Colon (tissue), 2 donors: ENCODE measurements around the gene GRIN3B.

Source experiments
- FAIRE-seq: peaks from 2 replicates; lab custom pipeline; 2012; peaks lifted over from hg19 to GRCh38; lab: Jason Lieb, UNC
- donor health status: control.
- donor health status: control.

The GRIN3B gene

DNA sequence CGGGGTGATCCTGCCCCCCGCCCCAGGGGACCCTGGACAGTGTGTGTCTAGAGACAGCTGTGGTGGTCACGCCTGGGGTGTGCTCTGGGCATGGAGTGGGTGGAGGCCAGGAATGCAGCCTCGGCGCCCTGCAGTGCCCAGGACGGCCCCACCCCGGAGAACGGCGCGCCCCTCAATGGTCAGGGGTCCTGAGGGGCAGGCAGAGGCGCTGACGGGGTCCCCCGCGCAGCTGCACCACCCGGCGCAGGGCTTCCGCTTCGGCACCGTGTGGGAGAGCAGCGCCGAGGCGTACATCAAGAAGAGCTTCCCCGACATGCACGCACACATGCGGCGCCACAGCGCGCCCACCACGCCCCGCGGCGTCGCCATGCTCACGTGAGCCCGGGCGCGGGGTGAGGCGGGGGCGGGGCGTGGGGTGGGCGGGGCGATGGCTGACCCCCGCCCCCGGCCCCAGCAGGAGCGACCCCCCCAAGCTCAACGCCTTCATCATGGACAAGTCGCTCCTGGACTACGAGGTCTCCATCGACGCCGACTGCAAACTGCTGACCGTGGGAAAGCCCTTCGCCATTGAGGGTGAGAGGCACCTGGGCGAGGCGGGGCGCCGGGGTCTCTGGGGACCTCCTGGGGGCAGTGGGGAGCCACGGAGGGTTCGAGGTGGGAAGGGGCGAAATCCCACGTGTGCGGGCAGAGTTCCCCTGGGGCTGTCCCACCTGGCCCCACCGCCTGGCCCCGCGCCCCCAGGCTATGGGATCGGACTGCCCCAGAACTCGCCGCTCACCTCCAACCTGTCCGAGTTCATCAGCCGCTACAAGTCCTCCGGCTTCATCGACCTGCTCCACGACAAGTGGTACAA is 7.4 kb downstream of the GRIN3B start:
- FAIRE-seq = no peak

GRCh38 chr19:1008268-1009040 is 8.2 kb downstream of the GRIN3B start:
- no peak for FAIRE-seq

DNA sequence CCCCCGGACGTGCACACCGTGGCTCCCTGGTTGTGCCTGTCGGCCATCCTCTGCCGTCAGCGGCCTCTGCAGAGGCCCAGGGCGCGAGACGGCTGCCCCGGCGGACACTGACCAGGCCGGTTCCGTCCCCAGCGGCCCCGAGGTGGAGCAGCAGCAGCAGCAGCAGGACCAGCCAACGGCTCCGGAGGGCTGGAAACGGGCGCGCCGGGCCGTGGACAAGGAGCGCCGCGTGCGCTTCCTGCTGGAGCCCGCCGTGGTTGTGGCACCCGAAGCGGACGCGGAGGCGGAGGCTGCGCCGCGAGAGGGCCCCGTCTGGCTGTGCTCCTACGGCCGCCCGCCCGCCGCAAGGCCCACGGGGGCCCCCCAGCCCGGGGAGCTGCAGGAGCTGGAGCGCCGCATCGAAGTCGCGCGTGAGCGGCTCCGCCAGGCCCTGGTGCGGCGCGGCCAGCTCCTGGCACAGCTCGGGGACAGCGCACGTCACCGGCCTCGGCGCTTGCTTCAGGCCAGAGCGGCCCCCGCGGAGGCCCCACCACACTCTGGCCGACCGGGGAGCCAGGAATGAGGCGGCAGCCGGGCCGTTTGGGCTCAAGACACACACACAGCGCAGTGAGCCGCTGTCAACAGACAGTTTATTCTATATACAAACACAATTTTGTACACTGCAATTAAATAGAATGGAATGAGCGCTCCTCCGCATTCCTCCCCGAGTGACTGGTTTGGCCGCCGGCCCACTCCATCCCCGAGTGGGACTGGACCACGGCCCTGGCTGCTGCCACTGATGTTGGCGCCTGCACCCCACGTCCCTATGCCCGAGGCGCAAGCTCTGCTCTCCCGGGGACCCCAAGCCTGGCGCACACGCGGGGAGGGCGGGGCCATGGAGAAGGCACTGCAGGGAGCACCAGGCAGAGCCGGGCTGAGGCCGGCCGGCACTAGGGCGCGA is 9.1 kb downstream of the GRIN3B start:
- no peak for FAIRE-seq

- FAIRE-seq = no peak
These were observed 9.8 kb downstream of the GRIN3B start for GRCh38 chr19:1009981-1010538.

DNA sequence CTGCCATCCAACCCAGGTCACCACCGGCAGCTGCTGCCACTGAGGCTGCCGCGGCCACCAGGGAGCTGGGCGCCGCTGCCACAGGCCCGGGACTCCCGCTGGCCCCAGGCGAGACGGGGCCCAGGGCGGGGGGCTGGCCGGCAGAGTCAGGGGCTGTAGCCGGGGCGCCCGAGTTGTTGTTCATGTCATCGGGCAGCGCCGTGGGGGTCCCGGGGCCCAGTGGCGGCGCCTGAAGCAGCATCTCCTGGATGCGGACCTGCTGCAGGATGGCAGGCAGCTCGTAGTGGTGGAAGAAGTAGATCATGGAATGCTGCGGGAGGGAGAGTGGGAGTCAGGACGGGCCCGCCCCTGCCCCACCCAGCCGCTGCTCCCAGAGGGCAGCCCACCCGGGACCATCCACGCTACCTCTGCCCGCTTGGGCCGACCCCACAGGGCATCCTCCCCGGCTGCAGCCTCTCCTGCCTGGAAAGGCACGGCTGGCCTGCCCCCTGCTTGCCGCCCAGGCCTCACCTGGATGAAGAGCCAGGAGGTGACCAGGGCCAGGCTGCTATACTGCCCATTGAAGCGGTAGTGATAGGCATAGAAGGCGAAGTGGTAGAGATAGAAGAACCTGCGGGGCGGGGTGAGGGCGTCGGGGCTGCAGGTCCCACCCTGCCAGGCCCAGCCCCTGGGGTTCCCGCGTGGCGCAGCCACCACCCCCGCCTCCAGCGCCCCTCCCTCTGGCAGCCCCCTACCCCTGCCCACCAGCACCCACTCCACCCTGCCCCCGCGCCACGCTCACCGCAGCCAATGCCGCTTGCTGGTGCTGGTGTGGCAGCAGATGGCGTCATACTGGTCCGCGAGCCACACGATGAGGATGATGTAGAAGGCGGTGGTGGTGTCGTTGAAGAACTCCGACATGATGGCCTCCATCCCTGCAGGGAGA is 10.6 kb downstream of the GRIN3B start:
- FAIRE-seq = no peak

- FAIRE-seq = no peak
These were observed 11.7 kb downstream of the GRIN3B start for GRCh38 chr19:1011831-1012333.

- FAIRE-seq = no peak
These were observed 12.1 kb downstream of the GRIN3B start for GRCh38 chr19:1012334-1012733.

DNA sequence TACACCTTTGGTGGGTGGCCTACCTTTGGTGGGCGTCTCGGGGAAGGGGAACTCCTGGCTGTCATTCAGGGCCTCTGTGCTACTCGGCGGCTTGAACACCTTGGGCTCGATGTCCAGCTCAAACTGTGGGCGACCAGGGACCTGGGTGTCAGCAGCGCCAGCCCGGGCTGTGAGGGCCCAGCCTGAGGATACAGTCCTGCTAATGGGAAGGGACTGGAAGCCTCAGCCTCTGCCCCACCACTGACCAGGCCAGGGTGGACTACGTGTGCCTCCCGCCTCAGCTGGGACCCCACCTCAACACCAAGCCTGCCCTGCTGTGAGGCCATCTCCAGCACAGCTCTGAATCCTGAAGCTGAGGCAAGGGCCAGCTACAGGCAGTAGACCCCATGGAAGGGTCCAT is 13.0 kb downstream of the GRIN3B start:
- no peak for FAIRE-seq

- FAIRE-seq = no peak
These were observed 14.2 kb downstream of the GRIN3B start for GRCh38 chr19:1014161-1015060.

- no peak for FAIRE-seq
These were observed 15.0 kb downstream of the GRIN3B start for GRCh38 chr19:1015061-1015781.

GRCh38 chr19:1015782-1016646 is 15.8 kb downstream of the GRIN3B start:
- no peak for FAIRE-seq

- FAIRE-seq = no peak
These were observed 16.5 kb downstream of the GRIN3B start for GRCh38 chr19:1016647-1017114.

DNA sequence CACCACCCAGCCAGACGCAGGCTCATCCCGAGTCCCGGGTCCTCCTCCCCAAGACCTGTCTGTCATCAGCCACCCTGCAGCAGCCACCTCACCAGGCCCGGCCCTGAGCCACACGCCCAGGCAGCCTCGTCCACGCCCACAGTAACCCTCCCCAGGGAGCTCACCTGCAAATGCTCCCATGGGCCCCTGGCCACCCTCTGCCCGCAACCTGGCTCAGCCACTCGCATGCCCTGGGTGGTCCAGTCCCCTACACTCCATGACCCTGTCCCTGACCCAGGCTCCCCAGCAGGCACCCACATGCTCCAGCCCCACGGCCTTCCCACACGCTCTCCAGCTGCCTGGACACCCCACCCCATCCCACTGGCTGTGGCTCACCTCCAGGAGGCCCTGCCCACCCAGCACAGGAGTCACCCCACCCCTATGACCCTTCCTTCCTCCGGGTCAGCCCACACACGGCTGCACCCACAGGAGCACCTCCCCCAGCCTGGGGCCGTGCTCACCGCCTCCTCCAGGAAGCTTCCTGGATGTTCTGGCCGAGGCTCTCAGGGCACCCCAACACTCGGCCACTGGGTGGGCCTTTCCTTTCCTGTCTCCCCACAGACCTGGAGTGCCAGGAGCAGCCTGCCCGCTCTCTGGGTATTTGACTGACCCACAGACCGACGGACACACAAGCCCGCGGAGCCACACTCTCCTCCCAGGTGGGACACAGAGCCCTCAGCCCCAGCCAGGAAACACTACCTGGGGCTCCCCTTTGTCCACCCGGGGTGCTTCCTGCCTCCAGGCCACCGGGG is 17.1 kb downstream of the GRIN3B start:
- no peak for FAIRE-seq

DNA sequence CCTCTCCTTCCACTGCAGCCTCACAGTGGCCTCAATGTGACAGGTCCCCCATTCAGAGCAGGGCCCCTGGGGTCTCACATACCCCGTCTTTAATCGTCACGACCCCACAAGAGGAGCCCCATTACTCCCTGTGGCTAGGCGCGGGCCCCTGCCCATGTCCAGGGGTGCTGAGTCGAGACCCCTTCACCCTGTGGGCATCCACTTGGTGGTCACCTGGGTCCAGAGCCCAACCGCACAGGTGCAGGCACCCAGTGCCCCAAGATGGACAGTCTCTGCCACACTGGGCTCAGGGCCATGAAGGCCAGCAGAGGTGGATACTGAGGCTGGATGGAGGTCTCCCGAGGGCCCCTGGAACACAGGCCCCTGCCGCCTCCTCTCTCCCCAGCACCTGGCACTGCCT is 17.7 kb downstream of the GRIN3B start:
- no peak for FAIRE-seq

DNA sequence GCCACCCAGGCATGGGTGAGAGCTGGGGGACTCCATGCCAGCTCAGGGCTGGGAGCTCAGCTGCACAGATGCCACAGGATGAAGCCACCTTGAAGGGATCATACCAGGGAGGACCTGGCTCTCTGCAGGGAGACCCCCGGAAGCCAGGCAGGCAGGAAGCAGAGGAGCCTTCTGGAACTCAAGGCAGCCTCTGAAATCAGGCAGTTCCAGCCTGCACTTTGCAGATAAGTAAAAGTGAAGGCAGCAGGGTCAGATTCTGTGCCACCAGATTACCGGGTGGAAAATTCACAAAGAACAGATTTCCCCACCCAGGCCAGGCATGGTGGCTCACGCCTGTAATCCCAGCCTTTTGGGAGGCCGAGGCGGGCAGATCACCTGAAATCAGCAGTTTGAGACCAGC is 18.2 kb downstream of the GRIN3B start:
- FAIRE-seq = no peak

DNA sequence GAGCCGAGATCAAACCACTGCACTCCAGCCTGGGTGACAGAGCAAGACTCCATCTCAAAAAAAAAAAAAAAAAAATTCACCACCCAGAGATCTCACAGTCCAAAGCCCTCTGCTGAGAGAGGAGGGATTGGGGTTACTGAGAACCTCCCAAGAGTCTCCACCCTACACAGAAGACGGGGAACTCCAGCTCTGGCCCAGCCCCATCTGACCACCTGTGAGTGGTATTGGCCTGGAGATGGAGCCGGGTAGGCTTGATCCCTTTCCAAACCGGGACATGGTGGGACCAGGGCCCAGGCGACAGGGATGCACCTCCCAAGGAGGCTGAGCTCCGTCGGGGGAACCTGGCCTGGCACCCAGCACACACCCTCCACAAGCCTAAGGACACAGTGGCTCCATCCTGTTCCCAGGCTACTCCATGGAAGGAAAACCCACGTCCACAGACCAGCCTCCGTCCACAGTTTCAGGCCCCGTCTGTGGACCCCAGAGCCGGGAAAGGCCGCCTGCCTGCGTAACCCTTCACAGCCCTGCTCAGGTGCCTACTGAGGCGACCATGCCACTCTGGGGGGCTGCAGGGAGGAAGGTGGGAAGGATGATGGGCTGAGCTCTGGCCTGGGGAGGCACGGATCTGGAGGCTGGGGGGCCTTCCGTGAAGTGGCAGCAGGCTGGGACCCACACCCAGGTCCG is 18.9 kb downstream of the GRIN3B start:
- FAIRE-seq = no peak
